ENCODE data around the gene MAPKAP1. TPM values are rescaled to one million over a fixed set of nuclear protein-coding genes. Genes with fewer than 3 reads are reported as not detected.

MAPKAP1 gene
- polyA plus RNA-seq, 4 donors = 38.4 to 57.4 (median 43.6) TPM

- no peak for FAIRE-seq
- DNase-seq = no peak
- Histone ChIP-seq H3K9me3 (ENCODE audit: control insufficient read depth in 2 of 2, insufficient read depth in 1 of 2, low read depth in 1 of 2, low read length in 1 of 2) (peaks cover 0 to 2% of the 10 kb centered on the region in 2 donors), H3K36me3 (ENCODE audit: control insufficient read depth in 3 of 3, insufficient read depth in 2 of 3, low read depth in 1 of 3, low read length in 3 of 3) (no peaks in the 10 kb centered on the region), H3K4me3 (ENCODE audit: low read depth in 1 of 3, low read length in 3 of 3) (no peak overlapping the region), H3K4me1 (ENCODE audit: control insufficient read depth in 3 of 3, insufficient read depth in 2 of 3, low read depth in 1 of 3, low read length in 2 of 3) (no peaks in the 10 kb centered on the region), H3K27me3 (ENCODE audit: control insufficient read depth in 3 of 3, insufficient read depth in 3 of 3, low read length in 3 of 3) (no peaks in the 10 kb centered on the region), H3K27ac (ENCODE audit: low read depth in 1 of 3, low read length in 2 of 3) (no peak overlapping the region)
- WGBS, 3 donors = 86 to 95% (median 93%) methylated on average over 6 of the region's 6 CpGs
Measured at GRCh38 chr9:125391704-125392103, 315.3 kb downstream of the MAPKAP1 start.

GRCh38 chr9:125388978-125389377 is 318.0 kb downstream of the MAPKAP1 start:
- no peak for FAIRE-seq
- 50 to 62% (median 59%) methylated on average over 6 of the region's 6 CpGs for WGBS, 3 donors
- no peak overlapping the region for H3K27ac ChIP-seq (ENCODE audit: low read depth in 1 of 3, low read length in 2 of 3)

GRCh38 chr9:125387861-125388524 is 319.0 kb downstream of the MAPKAP1 start:
- FAIRE-seq = no peak
- no peak overlapping the region for H3K4me3 ChIP-seq (ENCODE audit: low read depth in 1 of 3, low read length in 3 of 3)
- no peaks in the 10 kb centered on the region for H3K27me3 ChIP-seq (ENCODE audit: control insufficient read depth in 3 of 3, insufficient read depth in 3 of 3, low read length in 3 of 3)
- peaks cover 0 to 2% of the 10 kb centered on the region in 2 donors for H3K9me3 ChIP-seq (ENCODE audit: control insufficient read depth in 2 of 2, insufficient read depth in 1 of 2, low read depth in 1 of 2, low read length in 1 of 2)
- no peak overlapping the region for H3K27ac ChIP-seq (ENCODE audit: low read depth in 1 of 3, low read length in 2 of 3)
- WGBS, 3 donors = 84 to 89% (median 85%) methylated on average over 13 to 14 of the region's 14 CpGs
- H3K4me1 ChIP-seq (ENCODE audit: control insufficient read depth in 3 of 3, insufficient read depth in 2 of 3, low read depth in 1 of 3, low read length in 2 of 3) = no peaks in the 10 kb centered on the region
- DNase-seq = no peak
- H3K36me3 ChIP-seq (ENCODE audit: control insufficient read depth in 3 of 3, insufficient read depth in 2 of 3, low read depth in 1 of 3, low read length in 3 of 3) = no peaks in the 10 kb centered on the region

More at GRCh38 chr9:125388978-125389377, 318.0 kb downstream of the MAPKAP1 start:
- Histone ChIP-seq H3K4me1 (ENCODE audit: control insufficient read depth in 3 of 3, insufficient read depth in 2 of 3, low read depth in 1 of 3, low read length in 2 of 3) (no peaks in the 10 kb centered on the region), H3K9me3 (ENCODE audit: control insufficient read depth in 2 of 2, insufficient read depth in 1 of 2, low read depth in 1 of 2, low read length in 1 of 2) (peaks cover 0 to 2% of the 10 kb centered on the region in 2 donors), H3K4me3 (ENCODE audit: low read depth in 1 of 3, low read length in 3 of 3) (no peak overlapping the region), H3K36me3 (ENCODE audit: control insufficient read depth in 3 of 3, insufficient read depth in 2 of 3, low read depth in 1 of 3, low read length in 3 of 3) (no peaks in the 10 kb centered on the region), H3K27me3 (ENCODE audit: control insufficient read depth in 3 of 3, insufficient read depth in 3 of 3, low read length in 3 of 3) (no peaks in the 10 kb centered on the region)
- no peak for DNase-seq

Other genes starting within 250 kb of the MAPKAP1 start
- gene PBX3, start 40.2 kb upstream of the MAPKAP1 start, polyA plus RNA-seq = 10 to 100 TPM in 1 of 4 donors, 1 to 10 TPM in 3; 2.5 to 14.4 (median 6.4) TPM

All from small intestine (tissue), 7 donors.